Middle frontal gyrus (tissue), 1 donor: ENCODE data around the gene SORT1.

Experiments
- DNase-seq: peaks from one replicate; pipeline ENCODE4 v3.0.0-alpha.2; 2015; ENCODE audit warnings: low spot score; ENCODE audit errors: extremely low spot score

SORT1 gene

GRCh38 chr1:109263234-109263596 is 134.5 kb downstream of the SORT1 start:
- no peak for DNase-seq

DNA sequence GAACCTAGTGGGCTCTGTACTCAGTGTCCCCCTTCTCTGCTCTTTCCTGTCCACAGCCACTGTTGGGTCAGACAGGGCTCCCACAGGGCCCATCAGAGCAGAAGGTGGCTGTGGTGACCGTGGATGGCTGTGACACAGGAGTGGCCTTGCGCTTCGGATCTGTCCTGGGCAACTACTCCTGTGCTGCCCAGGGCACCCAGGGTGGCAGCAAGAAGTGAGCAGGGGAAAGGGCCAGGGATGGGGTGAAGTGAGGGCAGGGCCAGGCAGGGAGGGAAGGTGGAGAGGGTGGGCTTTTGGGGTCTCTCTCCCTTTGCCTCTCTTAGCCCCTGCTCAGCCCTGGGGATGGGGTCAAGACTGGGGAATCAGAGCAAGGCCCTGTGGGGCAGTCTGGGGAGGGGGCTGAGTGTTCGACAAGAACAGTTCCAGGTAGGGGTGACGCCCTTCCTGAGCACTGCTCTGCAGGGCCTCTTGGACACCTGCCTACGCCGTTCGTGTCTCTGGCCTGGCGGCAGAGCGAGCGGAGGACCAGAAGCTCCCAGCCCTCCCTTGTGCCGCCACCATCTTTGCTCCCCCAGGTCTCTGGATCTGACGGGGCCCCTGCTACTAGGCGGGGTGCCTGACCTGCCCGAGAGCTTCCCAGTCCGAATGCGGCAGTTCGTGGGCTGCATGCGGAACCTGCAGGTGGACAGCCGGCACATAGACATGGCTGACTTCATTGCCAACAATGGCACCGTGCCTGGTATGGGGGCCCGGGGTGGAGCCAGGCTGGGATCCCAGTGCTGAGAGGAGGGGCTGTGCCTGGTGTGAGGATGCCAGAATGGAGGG is 135.3 kb downstream of the SORT1 start:
- DNase-seq = no peak

GRCh38 chr1:109261578-109261977 is 136.1 kb downstream of the SORT1 start:
- DNase-seq = no peak

DNA sequence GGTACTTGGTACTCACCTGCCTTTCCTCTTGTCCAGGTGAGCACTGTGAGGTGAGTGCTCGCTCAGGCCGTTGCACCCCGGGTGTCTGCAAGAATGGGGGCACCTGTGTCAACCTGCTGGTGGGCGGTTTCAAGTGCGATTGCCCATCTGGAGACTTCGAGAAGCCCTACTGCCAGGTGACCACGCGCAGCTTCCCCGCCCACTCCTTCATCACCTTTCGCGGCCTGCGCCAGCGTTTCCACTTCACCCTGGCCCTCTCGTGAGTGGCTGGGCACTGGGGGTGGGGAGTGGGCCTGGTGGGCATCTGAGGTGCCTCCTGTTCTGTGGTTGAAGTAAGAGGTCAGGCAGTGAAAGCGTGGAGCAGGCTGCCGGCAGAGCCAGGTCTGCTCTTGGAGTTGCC is 136.7 kb downstream of the SORT1 start:
- no peak for DNase-seq

DNA sequence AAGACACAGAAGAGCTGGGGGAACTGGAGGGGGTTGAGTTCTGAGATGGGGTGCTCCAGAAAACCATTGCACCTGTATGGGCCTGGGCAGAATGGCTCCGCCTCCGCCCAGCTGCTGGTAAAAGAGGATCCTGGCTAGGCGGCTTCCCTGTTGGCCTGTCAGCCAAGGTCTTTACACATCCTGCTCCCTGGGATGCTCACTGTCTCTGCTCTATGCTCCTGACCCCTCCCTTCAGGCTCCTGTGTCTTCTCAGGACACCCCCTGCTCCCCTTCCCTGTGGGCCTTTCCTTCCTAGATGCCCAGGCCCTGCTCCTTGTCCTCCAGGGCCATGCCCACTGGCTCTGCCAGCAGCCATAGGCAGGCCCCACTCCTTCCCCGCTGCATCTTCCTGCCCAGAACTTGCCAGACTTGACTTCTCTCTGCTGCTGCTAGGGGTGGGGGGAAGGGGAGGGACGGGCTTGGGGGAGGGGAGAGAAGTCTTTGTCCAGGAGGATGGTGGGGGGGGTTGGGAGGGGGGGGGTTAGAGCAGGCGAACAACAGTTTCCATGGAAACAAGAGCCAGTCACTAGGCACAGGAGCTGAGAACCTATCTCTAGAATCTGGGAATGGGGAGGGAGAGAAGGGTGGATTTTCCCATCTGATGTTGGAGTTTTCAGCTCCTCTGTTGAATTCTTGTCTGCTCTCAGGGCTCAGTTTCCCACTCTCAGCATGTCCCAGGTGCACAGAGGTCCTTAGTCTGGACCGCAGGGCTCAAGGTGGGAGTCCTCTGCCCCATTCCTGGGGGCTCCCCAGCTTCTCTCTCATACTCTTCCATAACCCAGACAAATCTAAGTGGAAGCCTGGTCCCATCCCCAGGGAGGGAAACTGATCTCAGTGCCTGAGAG is 137.8 kb downstream of the SORT1 start:
- DNase-seq = no peak
